Measurements from ENCODE around the gene SMIM11. TPM values are rescaled to one million over a fixed set of nuclear protein-coding genes. Genes with fewer than 3 reads are reported as not detected.

Gene SMIM11
- total and polyA plus RNA-seq, 8 donors, result 3.1 to 18.0 (median 7.5) TPM

GRCh38 chr21:34333121-34333739, 42.1 kb upstream of the SMIM11 start:
- Histone ChIP-seq H3K9me3 (no peaks in the 10 kb centered on the region), H3K4me1 (no peaks in the 10 kb centered on the region), H3K4me3 (no peak overlapping the region), H3K27ac (no peak overlapping the region), H3K36me3 (no peaks in the 10 kb centered on the region), H3K27me3 (no peaks in the 10 kb centered on the region)
- ATAC-seq (no peak), DNase-seq (no peak)
- TF ChIP-seq, protein P1, sequence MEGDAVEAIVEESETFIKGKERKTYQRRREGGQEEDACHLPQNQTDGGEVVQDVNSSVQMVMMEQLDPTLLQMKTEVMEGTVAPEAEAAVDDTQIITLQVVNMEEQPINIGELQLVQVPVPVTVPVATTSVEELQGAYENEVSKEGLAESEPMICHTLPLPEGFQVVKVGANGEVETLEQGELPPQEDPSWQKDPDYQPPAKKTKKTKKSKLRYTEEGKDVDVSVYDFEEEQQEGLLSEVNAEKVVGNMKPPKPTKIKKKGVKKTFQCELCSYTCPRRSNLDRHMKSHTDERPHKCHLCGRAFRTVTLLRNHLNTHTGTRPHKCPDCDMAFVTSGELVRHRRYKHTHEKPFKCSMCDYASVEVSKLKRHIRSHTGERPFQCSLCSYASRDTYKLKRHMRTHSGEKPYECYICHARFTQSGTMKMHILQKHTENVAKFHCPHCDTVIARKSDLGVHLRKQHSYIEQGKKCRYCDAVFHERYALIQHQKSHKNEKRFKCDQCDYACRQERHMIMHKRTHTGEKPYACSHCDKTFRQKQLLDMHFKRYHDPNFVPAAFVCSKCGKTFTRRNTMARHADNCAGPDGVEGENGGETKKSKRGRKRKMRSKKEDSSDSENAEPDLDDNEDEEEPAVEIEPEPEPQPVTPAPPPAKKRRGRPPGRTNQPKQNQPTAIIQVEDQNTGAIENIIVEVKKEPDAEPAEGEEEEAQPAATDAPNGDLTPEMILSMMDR (IDR thresholded peaks at IDR 0.05), result no peak
- intact Hi-C loops (cut with DNase I), result no loop called here

- intact Hi-C loops (cut with DNase I), result no loop called here
These were observed 40.0 kb upstream of the SMIM11 start for GRCh38 chr21:34335316-34335715.

GRCh38 chr21:34336245-34336644, 39.1 kb upstream of the SMIM11 start:
- TF ChIP-seq, protein P1 (IDR thresholded peaks at IDR 0.05), result no peak
- DNase-seq (no peak), ATAC-seq (no peak)
- H3K27ac ChIP-seq, result no peak overlapping the region
- H3K36me3 ChIP-seq, result no peaks in the 10 kb centered on the region
- no peaks in the 10 kb centered on the region for H3K9me3 ChIP-seq
- no peak overlapping the region for H3K4me3 ChIP-seq
- intact Hi-C loops (cut with DNase I), result no loop called here
- no peaks in the 10 kb centered on the region for H3K27me3 ChIP-seq
- H3K4me1 ChIP-seq, result no peaks in the 10 kb centered on the region

More at GRCh38 chr21:34335316-34335715, 40.0 kb upstream of the SMIM11 start:
- DNase-seq (no peak), ATAC-seq (no peak)
- Histone ChIP-seq H3K4me3 (no peak overlapping the region), H3K36me3 (no peaks in the 10 kb centered on the region), H3K4me1 (no peaks in the 10 kb centered on the region), H3K27me3 (no peaks in the 10 kb centered on the region), H3K27ac (no peak overlapping the region), H3K9me3 (no peaks in the 10 kb centered on the region)
- TF ChIP-seq, protein P1 (IDR thresholded peaks at IDR 0.05), result no peak

DNA sequence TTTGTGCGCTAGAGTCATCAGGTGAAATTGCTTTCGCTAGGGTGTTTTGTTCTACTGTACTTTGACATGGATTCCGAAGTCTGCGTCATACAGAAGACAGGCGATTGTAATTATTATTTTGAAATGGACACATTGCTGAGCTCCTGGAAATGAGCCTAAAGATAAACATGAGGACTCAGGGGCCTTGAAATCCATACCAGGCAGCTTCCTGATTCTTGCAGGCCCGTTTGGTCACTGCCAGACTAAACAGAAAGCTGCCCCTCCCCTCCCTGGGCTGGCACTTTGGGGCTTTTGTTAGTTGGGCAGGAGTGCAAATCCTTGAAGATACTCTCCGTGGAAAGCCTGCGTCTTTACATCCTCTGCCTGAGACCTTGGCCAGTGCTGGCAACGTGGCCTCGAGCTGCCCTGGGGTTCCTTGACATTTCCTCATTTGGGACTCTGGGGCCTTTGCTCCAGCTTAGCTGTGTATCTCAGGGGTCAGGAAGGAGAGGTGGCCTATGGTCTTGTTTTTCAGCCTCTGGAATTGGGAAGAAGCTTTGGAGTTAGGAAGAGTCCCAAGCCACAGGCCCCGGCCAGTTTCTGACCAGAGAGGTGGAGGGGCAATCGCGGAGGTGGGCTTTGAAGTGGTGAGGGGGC, 38.4 kb upstream of the SMIM11 start:
- intact Hi-C loops (cut with DNase I), result no loop called here
- no peaks in the 10 kb centered on the region for H3K4me1 ChIP-seq
- H3K9me3 ChIP-seq, result no peaks in the 10 kb centered on the region
- H3K4me3 ChIP-seq, result no peak overlapping the region
- DNase-seq, result peak in 1 of 4 donors; percentile 13
- no peaks in the 10 kb centered on the region for H3K27me3 ChIP-seq
- ATAC-seq, result no peak
- H3K27ac ChIP-seq, result no peak overlapping the region
- no peaks in the 10 kb centered on the region for H3K36me3 ChIP-seq
- TF ChIP-seq, protein P1 (IDR thresholded peaks at IDR 0.05), result no peak

- H3K9me3 ChIP-seq, result no peaks in the 10 kb centered on the region
- TF ChIP-seq, protein P1 (IDR thresholded peaks at IDR 0.05), result no peak
- H3K4me3 ChIP-seq, result no peak overlapping the region
- no peaks in the 10 kb centered on the region for H3K27me3 ChIP-seq
- no peaks in the 10 kb centered on the region for H3K4me1 ChIP-seq
- ATAC-seq (no peak), DNase-seq (no peak)
- intact Hi-C loops (cut with DNase I), result no loop called here
- no peaks in the 10 kb centered on the region for H3K36me3 ChIP-seq
- no peak overlapping the region for H3K27ac ChIP-seq
These were observed 37.6 kb upstream of the SMIM11 start for GRCh38 chr21:34337741-34338140.

All from left lung (tissue), 10 donors.